ENCODE data around the gene CSNK2B. TPM values are rescaled to one million over a fixed set of nuclear protein-coding genes. Genes with fewer than 3 reads are reported as not detected.

Gene CSNK2B
- total and polyA plus RNA-seq, 2 donors, result 169 TPM

GRCh38 chr6:31657406-31658157 lies 8.3 kb upstream of the CSNK2B start:
- peaks cover 29 to 54% of the 10 kb centered on the region in 2 donors for H3K4me1 ChIP-seq (ENCODE audit: control insufficient read depth in 2 of 2, insufficient read depth in 2 of 2, low read length in 2 of 2)

GRCh38 chr6:31658158-31658688 lies 7.7 kb upstream of the CSNK2B start:
- Histone ChIP-seq H3K4me1 (ENCODE audit: control insufficient read depth in 2 of 2, insufficient read depth in 2 of 2, low read length in 2 of 2) (peaks cover 35 to 59% of the 10 kb centered on the region in 2 donors), H3K27me3 (ENCODE audit: control insufficient read depth in 2 of 2, insufficient read depth in 1 of 2, low read length in 1 of 2) (no peaks in the 10 kb centered on the region), H3K9me3 (ENCODE audit: control insufficient read depth in 2 of 2, insufficient read depth in 1 of 2, low read length in 1 of 2) (no peaks in the 10 kb centered on the region), H3K36me3 (ENCODE audit: control insufficient read depth in 2 of 2, insufficient read depth in 2 of 2, low read length in 1 of 2) (peaks cover 18 to 46% of the 10 kb centered on the region in 2 donors), H3K27ac (ENCODE audit: low read depth in 1 of 2, low read length in 1 of 2) (no peak overlapping the region), H3K4me3 (ENCODE audit: low read length in 2 of 2) (no peak overlapping the region)
- 97% methylated on average over 4 of the region's 4 CpGs for WGBS
- DNase-seq (ENCODE audit: low read depth in 6 of 9, low spot score in 9 of 9), result no peak

More at GRCh38 chr6:31657406-31658157, 8.3 kb upstream of the CSNK2B start:
- Histone ChIP-seq H3K27me3 (ENCODE audit: control insufficient read depth in 2 of 2, insufficient read depth in 1 of 2, low read length in 1 of 2) (no peaks in the 10 kb centered on the region), H3K27ac (ENCODE audit: low read depth in 1 of 2, low read length in 1 of 2) (no peak overlapping the region), H3K36me3 (ENCODE audit: control insufficient read depth in 2 of 2, insufficient read depth in 2 of 2, low read length in 1 of 2) (peaks cover 18 to 42% of the 10 kb centered on the region in 2 donors), H3K9me3 (ENCODE audit: control insufficient read depth in 2 of 2, insufficient read depth in 1 of 2, low read length in 1 of 2) (no peaks in the 10 kb centered on the region), H3K4me3 (ENCODE audit: low read length in 2 of 2) (no peak overlapping the region)
- DNase-seq (ENCODE audit: low read depth in 6 of 9, low spot score in 9 of 9), result no peak
- WGBS, result 96% methylated on average over 6 of the region's 6 CpGs

- Histone ChIP-seq H3K9me3 (ENCODE audit: control insufficient read depth in 2 of 2, insufficient read depth in 1 of 2, low read length in 1 of 2) (no peaks in the 10 kb centered on the region), H3K27me3 (ENCODE audit: control insufficient read depth in 2 of 2, insufficient read depth in 1 of 2, low read length in 1 of 2) (no peaks in the 10 kb centered on the region), H3K4me1 (ENCODE audit: control insufficient read depth in 2 of 2, insufficient read depth in 2 of 2, low read length in 2 of 2) (peaks cover 38 to 62% of the 10 kb centered on the region in 2 donors), H3K27ac (ENCODE audit: low read depth in 1 of 2, low read length in 1 of 2) (no peak overlapping the region), H3K36me3 (ENCODE audit: control insufficient read depth in 2 of 2, insufficient read depth in 2 of 2, low read length in 1 of 2) (peaks cover 18 to 54% of the 10 kb centered on the region in 2 donors), H3K4me3 (ENCODE audit: low read length in 2 of 2) (peak overlapping the region; percentile 84 to 90)
- 97% methylated on average over 13 of the region's 13 CpGs for WGBS
- no peak for DNase-seq (ENCODE audit: low read depth in 6 of 9, low spot score in 9 of 9)
Observed at GRCh38 chr6:31658983-31659648, 6.8 kb upstream of the CSNK2B start.

GRCh38 chr6:31659649-31660380 lies 6.1 kb upstream of the CSNK2B start:
- no peaks in the 10 kb centered on the region for H3K27me3 ChIP-seq (ENCODE audit: control insufficient read depth in 2 of 2, insufficient read depth in 1 of 2, low read length in 1 of 2)
- DNase-seq (ENCODE audit: low read depth in 6 of 9, low spot score in 9 of 9), result peak in 1 of 9 donors; percentile 60
- peak overlapping the region; percentile 79 to 88 for H3K27ac ChIP-seq (ENCODE audit: low read depth in 1 of 2, low read length in 1 of 2)
- peak overlapping the region; percentile 84 to 90 for H3K4me3 ChIP-seq (ENCODE audit: low read length in 2 of 2)
- no peaks in the 10 kb centered on the region for H3K9me3 ChIP-seq (ENCODE audit: control insufficient read depth in 2 of 2, insufficient read depth in 1 of 2, low read length in 1 of 2)
- WGBS, result 50% methylated on average over 13 of the region's 13 CpGs
- H3K36me3 ChIP-seq (ENCODE audit: control insufficient read depth in 2 of 2, insufficient read depth in 2 of 2, low read length in 1 of 2), result peaks cover 18 to 54% of the 10 kb centered on the region in 2 donors
- peaks cover 41 to 65% of the 10 kb centered on the region in 2 donors for H3K4me1 ChIP-seq (ENCODE audit: control insufficient read depth in 2 of 2, insufficient read depth in 2 of 2, low read length in 2 of 2)

GRCh38 chr6:31660381-31661261 lies 5.3 kb upstream of the CSNK2B start, which contains the start of gene C6orf47:
C6orf47 (minus strand) TSS chr6:31660778; CDS start chr6:31659947, 831 bp downstream.
- Histone ChIP-seq H3K4me1 (ENCODE audit: control insufficient read depth in 2 of 2, insufficient read depth in 2 of 2, low read length in 2 of 2) (peaks cover 41 to 65% of the 10 kb centered on the region in 2 donors), H3K9me3 (ENCODE audit: control insufficient read depth in 2 of 2, insufficient read depth in 1 of 2, low read length in 1 of 2) (no peaks in the 10 kb centered on the region), H3K4me3 (ENCODE audit: low read length in 2 of 2) (peak within 1 kb of the TSS; percentile 84 to 90), H3K27me3 (ENCODE audit: control insufficient read depth in 2 of 2, insufficient read depth in 1 of 2, low read length in 1 of 2) (no peaks in the 10 kb centered on the region), H3K27ac (ENCODE audit: low read depth in 1 of 2, low read length in 1 of 2) (peak within 1 kb of the TSS; percentile 79 to 88), H3K36me3 (ENCODE audit: control insufficient read depth in 2 of 2, insufficient read depth in 2 of 2, low read length in 1 of 2) (peaks cover 18 to 48% of the 10 kb centered on the region in 2 donors)
- WGBS, result 1% methylated on average over 52 of the region's 52 CpGs
- peak in 6 of 9 donors; percentile 58 to 88 (median 74) for DNase-seq (ENCODE audit: low read depth in 6 of 9, low spot score in 9 of 9)

- Histone ChIP-seq H3K27me3 (ENCODE audit: control insufficient read depth in 2 of 2, insufficient read depth in 1 of 2, low read length in 1 of 2) (no peaks in the 10 kb centered on the region), H3K4me3 (ENCODE audit: low read length in 2 of 2) (peak overlapping the region; percentile 84 to 90), H3K36me3 (ENCODE audit: control insufficient read depth in 2 of 2, insufficient read depth in 2 of 2, low read length in 1 of 2) (peaks cover 18 to 44% of the 10 kb centered on the region in 2 donors), H3K9me3 (ENCODE audit: control insufficient read depth in 2 of 2, insufficient read depth in 1 of 2, low read length in 1 of 2) (no peaks in the 10 kb centered on the region), H3K4me1 (ENCODE audit: control insufficient read depth in 2 of 2, insufficient read depth in 2 of 2, low read length in 2 of 2) (peaks cover 41 to 68% of the 10 kb centered on the region in 2 donors), H3K27ac (ENCODE audit: low read depth in 1 of 2, low read length in 1 of 2) (peak overlapping the region in 1 of 2 donors; percentile 73)
- WGBS, result 95% methylated on average over 12 of the region's 12 CpGs
- no peak for DNase-seq (ENCODE audit: low read depth in 6 of 9, low spot score in 9 of 9)
Observed at GRCh38 chr6:31661262-31662123, 4.4 kb upstream of the CSNK2B start.

GRCh38 chr6:31662124-31662723 lies 3.7 kb upstream of the CSNK2B start:
- Histone ChIP-seq H3K36me3 (ENCODE audit: control insufficient read depth in 2 of 2, insufficient read depth in 2 of 2, low read length in 1 of 2) (peaks cover 18 to 49% of the 10 kb centered on the region in 2 donors), H3K27me3 (ENCODE audit: control insufficient read depth in 2 of 2, insufficient read depth in 1 of 2, low read length in 1 of 2) (no peaks in the 10 kb centered on the region), H3K4me3 (ENCODE audit: low read length in 2 of 2) (peak overlapping the region in 1 of 2 donors; percentile 97), H3K9me3 (ENCODE audit: control insufficient read depth in 2 of 2, insufficient read depth in 1 of 2, low read length in 1 of 2) (no peaks in the 10 kb centered on the region), H3K4me1 (ENCODE audit: control insufficient read depth in 2 of 2, insufficient read depth in 2 of 2, low read length in 2 of 2) (peaks cover 45 to 75% of the 10 kb centered on the region in 2 donors), H3K27ac (ENCODE audit: low read depth in 1 of 2, low read length in 1 of 2) (no peak overlapping the region)
- 96% methylated on average over 12 of the region's 12 CpGs for WGBS
- DNase-seq (ENCODE audit: low read depth in 6 of 9, low spot score in 9 of 9), result no peak

All from thymus (tissue), 11 donors.